ENCODE measurements around the gene GET4. TPM values are rescaled to one million over a fixed set of nuclear protein-coding genes. Genes with fewer than 3 reads are reported as not detected.

Gene GET4
- total and polyA plus RNA-seq, 4 donors = 19.5 to 34.7 (median 27.3) TPM

- H3K9me3 ChIP-seq (ENCODE audit: control insufficient read depth in 4 of 4, low read length in 3 of 4) = no peaks in the 10 kb centered on the region
- no peaks in the 10 kb centered on the region for H3K27me3 ChIP-seq (ENCODE audit: control insufficient read depth in 4 of 4, insufficient read depth in 4 of 4, low read length in 3 of 4)
- TF ChIP-seq YY1 (IDR thresholded peaks at IDR 0.05) (no peak), REST (IDR thresholded peaks at IDR 0.05) (no peak), ZBTB33 (IDR thresholded peaks at IDR 0.05) (no peak), RXRA (IDR thresholded peaks at IDR 0.05) (no peak), TAF1 (conservative IDR thresholded peaks at IDR 0.05) (no peak)
- H3K4me1 ChIP-seq (ENCODE audit: control insufficient read depth in 4 of 4, insufficient read depth in 4 of 4, low read length in 3 of 4) = peaks cover 4 to 27% (median 14%) of the 10 kb centered on the region in 4 donors
- no peak overlapping the region for H3K27ac ChIP-seq (ENCODE audit: low read depth in 1 of 2, low read length in 2 of 2)
- H3K4me3 ChIP-seq (ENCODE audit: low read depth in 1 of 3, low read length in 3 of 3) = no peak overlapping the region
- WGBS = 92% methylated on average over 16 of the region's 16 CpGs
- H3K9ac ChIP-seq (ENCODE audit: low read depth in 1 of 2, low read length in 2 of 2) = no peak overlapping the region
- peaks cover 4 to 44% (median 28%) of the 10 kb centered on the region in 4 donors for H3K36me3 ChIP-seq (ENCODE audit: control insufficient read depth in 4 of 4, insufficient read depth in 3 of 4, low read depth in 1 of 4, low read length in 3 of 4)
- no peak for DNase-seq (ENCODE audit: low spot score)
Measured at GRCh38 chr7:863106-863505, 13.2 kb upstream of the GET4 start.

- Histone ChIP-seq H3K9ac (ENCODE audit: low read depth in 1 of 2, low read length in 2 of 2) (peak overlapping the region in 1 of 2 donors; percentile 25), H3K4me3 (ENCODE audit: low read depth in 1 of 3, low read length in 3 of 3) (no peak overlapping the region), H3K4me1 (ENCODE audit: control insufficient read depth in 4 of 4, insufficient read depth in 4 of 4, low read length in 3 of 4) (peaks cover 3 to 24% (median 14%) of the 10 kb centered on the region in 4 donors), H3K27me3 (ENCODE audit: control insufficient read depth in 4 of 4, insufficient read depth in 4 of 4, low read length in 3 of 4) (no peaks in the 10 kb centered on the region), H3K9me3 (ENCODE audit: control insufficient read depth in 4 of 4, low read length in 3 of 4) (no peaks in the 10 kb centered on the region), H3K36me3 (ENCODE audit: control insufficient read depth in 4 of 4, insufficient read depth in 3 of 4, low read depth in 1 of 4, low read length in 3 of 4) (peaks cover 3 to 34% (median 23%) of the 10 kb centered on the region in 4 donors), H3K27ac (ENCODE audit: low read depth in 1 of 2, low read length in 2 of 2) (peak overlapping the region; percentile 97 to 100)
- DNase-seq (ENCODE audit: low spot score) = no peak
- no peak for TF ChIP-seq CTCF (IDR thresholded peaks at IDR 0.05; ENCODE audit: low read depth, low read length, missing input control)
- no peak for TF ChIP-seq REST (IDR thresholded peaks at IDR 0.05)
- TF ChIP-seq JUND (IDR thresholded peaks at IDR 0.05) = no peak
- TF ChIP-seq RXRA (IDR thresholded peaks at IDR 0.05) = no peak
- TF ChIP-seq HNF4G (IDR thresholded peaks at IDR 0.05) = no peak
- no peak for TF ChIP-seq HNF4A (conservative IDR thresholded peaks at IDR 0.05)
- no peak for TF ChIP-seq ZBTB33 (IDR thresholded peaks at IDR 0.05)
- no peak for TF ChIP-seq EGR1 (IDR thresholded peaks at IDR 0.05; ENCODE audit: low read depth in 2 of 2)
- TF ChIP-seq TAF1 (conservative IDR thresholded peaks at IDR 0.05) = no peak
- TF ChIP-seq YY1 (IDR thresholded peaks at IDR 0.05) = no peak
- TF ChIP-seq RAD21 (IDR thresholded peaks at IDR 0.05) = no peak
- no peak for TF ChIP-seq GABPA (IDR thresholded peaks at IDR 0.05 in 1 of 2, conservative IDR thresholded peaks at IDR 0.05 in 1 of 2)
- no peak for TF ChIP-seq SP1 (IDR thresholded peaks at IDR 0.05)
- no peak for TF ChIP-seq NR2F2 (IDR thresholded peaks at IDR 0.05)
- no peak for TF ChIP-seq MAX (IDR thresholded peaks at IDR 0.05)
- no peak for TF ChIP-seq FOXA1 (IDR thresholded peaks at IDR 0.05)
- TF ChIP-seq ATF3 (IDR thresholded peaks at IDR 0.05) = no peak
- 97% methylated on average over 25 of the region's 25 CpGs for WGBS
Measured at GRCh38 chr7:865921-866320, 10.4 kb upstream of the GET4 start.
